ENCODE measurements around the gene ORC3.
A peak's percentile ranks its signal among the peaks of the same experiment; 100 is the strongest.

The ORC3 gene

DNA sequence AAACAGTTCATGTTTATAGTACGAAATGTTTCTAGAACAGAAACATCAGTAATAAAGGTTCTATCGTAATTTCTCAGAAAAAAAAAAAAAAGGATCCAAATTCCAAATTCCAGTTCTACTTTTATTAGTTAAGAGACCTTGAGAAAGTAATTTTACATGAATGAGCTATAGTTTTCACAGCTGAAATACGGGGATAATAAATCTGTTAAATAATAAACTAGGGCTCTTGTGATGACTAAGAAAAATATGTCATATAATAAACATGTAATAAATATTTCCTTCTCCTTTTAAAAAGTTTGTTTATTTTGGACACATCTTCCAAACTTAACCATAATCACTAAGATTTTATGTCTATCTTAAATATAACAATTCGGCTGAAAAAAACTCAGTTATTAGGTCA is 17.9 kb upstream of the ORC3 start:
- H3K9me3 ChIP-seq = no peaks in the 10 kb centered on the region
- TF ChIP-seq, protein P1, sequence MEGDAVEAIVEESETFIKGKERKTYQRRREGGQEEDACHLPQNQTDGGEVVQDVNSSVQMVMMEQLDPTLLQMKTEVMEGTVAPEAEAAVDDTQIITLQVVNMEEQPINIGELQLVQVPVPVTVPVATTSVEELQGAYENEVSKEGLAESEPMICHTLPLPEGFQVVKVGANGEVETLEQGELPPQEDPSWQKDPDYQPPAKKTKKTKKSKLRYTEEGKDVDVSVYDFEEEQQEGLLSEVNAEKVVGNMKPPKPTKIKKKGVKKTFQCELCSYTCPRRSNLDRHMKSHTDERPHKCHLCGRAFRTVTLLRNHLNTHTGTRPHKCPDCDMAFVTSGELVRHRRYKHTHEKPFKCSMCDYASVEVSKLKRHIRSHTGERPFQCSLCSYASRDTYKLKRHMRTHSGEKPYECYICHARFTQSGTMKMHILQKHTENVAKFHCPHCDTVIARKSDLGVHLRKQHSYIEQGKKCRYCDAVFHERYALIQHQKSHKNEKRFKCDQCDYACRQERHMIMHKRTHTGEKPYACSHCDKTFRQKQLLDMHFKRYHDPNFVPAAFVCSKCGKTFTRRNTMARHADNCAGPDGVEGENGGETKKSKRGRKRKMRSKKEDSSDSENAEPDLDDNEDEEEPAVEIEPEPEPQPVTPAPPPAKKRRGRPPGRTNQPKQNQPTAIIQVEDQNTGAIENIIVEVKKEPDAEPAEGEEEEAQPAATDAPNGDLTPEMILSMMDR (IDR thresholded peaks at IDR 0.05) = no peak

DNA sequence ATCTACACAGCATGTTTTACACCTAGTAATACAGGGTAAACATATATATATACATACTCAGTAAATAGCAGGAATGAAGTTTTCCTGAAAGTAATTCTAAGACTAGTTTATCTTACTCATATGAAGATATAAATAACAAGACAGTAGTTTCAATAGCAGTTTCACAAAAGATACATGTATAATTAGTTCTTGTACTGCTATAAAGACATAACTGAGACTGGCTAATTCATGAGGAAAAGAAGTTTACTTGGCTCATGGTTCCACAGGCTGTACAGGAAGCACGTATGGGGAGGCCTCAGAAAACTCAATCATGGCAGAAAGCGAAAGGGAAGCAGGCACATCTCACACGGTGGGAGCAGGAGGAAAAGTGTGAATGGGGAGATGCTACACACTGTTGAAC is 17.1 kb upstream of the ORC3 start:
- Histone ChIP-seq H3K36me3 (peaks cover 16% of the 10 kb centered on the region), H3K27me3 (no peaks in the 10 kb centered on the region), H3K27ac (peak overlapping the region; percentile 67), H3K4me3 (ENCODE audit: low read depth in 1 of 2, low read length in 1 of 2) (no peak overlapping the region), H3K4me1 (ENCODE audit: control insufficient read depth in 1 of 2, insufficient read depth in 1 of 2, low read depth in 1 of 2, low read length in 1 of 2) (peaks cover 27 to 30% of the 10 kb centered on the region in 2 experiments), H3K9me3 (no peaks in the 10 kb centered on the region)
- TF ChIP-seq, protein P1 (IDR thresholded peaks at IDR 0.05) = no peak

More for the DNA sequence above, 17.9 kb upstream of the ORC3 start:
- no peak overlapping the region for H3K4me3 ChIP-seq (ENCODE audit: low read depth in 1 of 2, low read length in 1 of 2)
- no peaks in the 10 kb centered on the region for H3K27me3 ChIP-seq
- H3K27ac ChIP-seq = no peak overlapping the region
- H3K36me3 ChIP-seq = peaks cover 18% of the 10 kb centered on the region
- peaks cover 27 to 30% of the 10 kb centered on the region in 2 experiments for H3K4me1 ChIP-seq (ENCODE audit: control insufficient read depth in 1 of 2, insufficient read depth in 1 of 2, low read depth in 1 of 2, low read length in 1 of 2)

DNA sequence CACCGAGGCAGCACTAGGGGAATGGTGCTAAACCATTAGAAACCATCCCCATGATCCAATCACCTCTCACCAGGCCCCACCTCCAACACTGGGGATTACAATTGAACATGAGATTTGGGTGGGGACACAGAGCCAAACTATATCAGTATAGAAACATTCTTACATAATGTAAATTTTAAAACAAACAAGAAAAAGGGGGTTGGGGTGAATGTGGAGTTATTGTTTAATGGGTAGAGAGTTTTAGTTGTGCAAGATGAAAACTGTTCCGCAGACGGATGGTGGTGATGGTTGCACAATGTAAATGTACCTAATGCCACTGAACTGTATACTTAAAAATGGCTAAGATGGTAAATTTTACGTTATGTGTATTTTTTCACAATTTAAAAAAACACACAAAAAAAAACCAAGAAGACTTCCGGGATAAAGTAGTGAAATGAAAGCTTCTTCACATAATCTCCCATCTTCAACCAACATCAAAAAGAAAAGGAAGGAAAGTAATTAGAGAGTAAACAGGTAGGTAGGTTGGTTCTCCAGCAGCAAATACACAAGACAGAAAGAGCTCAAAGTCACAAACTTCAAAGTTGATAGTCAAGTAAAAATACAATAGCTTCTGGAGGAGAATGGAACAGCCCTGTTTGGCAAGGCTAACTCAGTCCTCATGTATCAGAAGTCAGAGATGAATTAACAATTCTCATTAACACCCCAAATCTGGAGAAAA is 16.5 kb upstream of the ORC3 start:
- Histone ChIP-seq H3K4me1 (ENCODE audit: control insufficient read depth in 1 of 2, insufficient read depth in 1 of 2, low read depth in 1 of 2, low read length in 1 of 2) (peaks cover 27 to 30% of the 10 kb centered on the region in 2 experiments), H3K27me3 (no peaks in the 10 kb centered on the region), H3K36me3 (peaks cover 10% of the 10 kb centered on the region), H3K4me3 (ENCODE audit: low read depth in 1 of 2, low read length in 1 of 2) (no peak overlapping the region), H3K9me3 (no peaks in the 10 kb centered on the region), H3K27ac (peak overlapping the region; percentile 67)
- TF ChIP-seq, protein P1 (IDR thresholded peaks at IDR 0.05) = no peak

DNA sequence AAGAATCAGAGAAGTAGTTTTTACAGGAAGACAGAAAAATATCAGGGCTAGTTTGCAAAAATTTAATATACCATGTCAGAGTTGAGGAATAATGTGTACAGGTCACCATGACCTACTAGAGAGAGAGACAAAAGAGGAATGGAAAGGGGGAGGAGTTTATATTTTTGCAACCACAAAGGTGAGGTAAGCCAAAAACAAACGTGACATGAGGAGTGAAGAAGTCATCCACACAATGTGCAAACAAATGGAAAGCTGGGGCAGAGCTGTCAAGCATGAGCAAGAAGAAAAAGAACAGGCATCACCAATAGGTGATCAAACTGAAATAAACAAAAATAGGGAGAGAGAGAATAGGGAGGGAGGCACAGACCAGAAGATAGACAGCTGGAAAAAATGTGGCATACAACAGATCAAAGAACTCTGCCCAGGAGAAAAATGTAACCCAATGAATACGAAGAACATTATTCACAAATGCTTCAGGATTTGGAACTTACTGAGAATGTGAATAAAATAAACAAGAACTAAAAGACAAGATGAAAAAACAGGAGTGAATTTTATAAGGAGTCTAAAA is 15.6 kb upstream of the ORC3 start:
- Histone ChIP-seq H3K4me3 (ENCODE audit: low read depth in 1 of 2, low read length in 1 of 2) (no peak overlapping the region), H3K27me3 (no peaks in the 10 kb centered on the region), H3K4me1 (ENCODE audit: control insufficient read depth in 1 of 2, insufficient read depth in 1 of 2, low read depth in 1 of 2, low read length in 1 of 2) (peaks cover 27 to 30% of the 10 kb centered on the region in 2 experiments), H3K27ac (peak overlapping the region; percentile 67), H3K36me3 (peaks cover 6% of the 10 kb centered on the region), H3K9me3 (no peaks in the 10 kb centered on the region)
- TF ChIP-seq, protein P1 (IDR thresholded peaks at IDR 0.05) = no peak

DNA sequence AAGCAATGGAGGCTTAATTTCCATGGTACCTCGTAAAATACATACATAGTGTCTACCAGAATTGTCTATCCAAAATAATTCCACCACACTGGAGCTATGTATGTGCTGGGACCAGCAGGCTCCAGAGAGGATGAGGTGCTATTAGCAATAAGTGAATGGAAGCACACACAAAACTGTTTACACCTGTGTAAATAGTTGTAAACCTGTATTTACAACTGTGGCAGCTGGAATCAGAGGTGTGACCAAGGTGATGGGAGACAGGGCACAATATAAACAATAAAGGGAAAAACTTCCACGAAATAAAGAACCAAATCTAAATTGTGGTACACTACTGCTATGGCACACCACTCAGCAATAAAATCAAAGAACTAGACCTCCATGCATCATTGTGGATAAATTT is 14.5 kb upstream of the ORC3 start:
- peak overlapping the region; percentile 67 for H3K27ac ChIP-seq
- TF ChIP-seq, protein P1 (IDR thresholded peaks at IDR 0.05) = no peak

More for the DNA sequence above, 14.5 kb upstream of the ORC3 start:
- H3K36me3 ChIP-seq = peaks cover 9% of the 10 kb centered on the region
- no peaks in the 10 kb centered on the region for H3K27me3 ChIP-seq
- H3K4me1 ChIP-seq (ENCODE audit: control insufficient read depth in 1 of 2, insufficient read depth in 1 of 2, low read depth in 1 of 2, low read length in 1 of 2) = peaks cover 27 to 30% of the 10 kb centered on the region in 2 experiments
- no peaks in the 10 kb centered on the region for H3K9me3 ChIP-seq
- no peak overlapping the region for H3K4me3 ChIP-seq (ENCODE audit: low read depth in 1 of 2, low read length in 1 of 2)
